Measurements from ENCODE around the gene TPP1.

- TF ChIP-seq CTCF (IDR thresholded peaks at IDR 0.05) = no peak
- no peak for TF ChIP-seq POLR2A (IDR thresholded peaks at IDR 0.05)
Measured at GRCh38 chr11:6656584-6656915, 37.3 kb upstream of the TPP1 start.
